PC-9 (cell line): Measurements from ENCODE around the gene CISD3. TPM values are rescaled to one million over a fixed set of nuclear protein-coding genes. Genes with fewer than 3 reads are reported as not detected.

ENCODE experiments used
- BruUV-seq: library from RNA; stranded (reverse); fragments of 400-500 nt; replicated peaks from 2 replicates; lab custom pipeline; 2021; lab: Mats Ljungman, UMichigan
- CTCF ChIA-PET: fragments of 300-600 bp; sonication (Branson Sonifier 250); formaldehyde crosslinking; loops from one replicate; lab custom pipeline; 2022; ENCODE audit warnings: antibody characterized with exemption; lab: Charles Lee
- POLR2A ChIA-PET: fragments of 300-600 bp; sonication (Branson Sonifier 250); formaldehyde crosslinking; loops from one replicate; lab custom pipeline; 2022; ENCODE audit warnings: antibody characterized with exemption; ENCODE audit not compliant: unreplicated experiment; lab: Charles Lee
- DNase-seq, 2 experiments: peaks; one replicate each; pipeline versions ENCODE4 v3.0.0 to v3.0.0-alpha.2; 2015 to 2022; ENCODE audit warnings: mixed read lengths in 1 of 2
- H2AFZ ChIP-seq: fragments of 200-600 bp; sonication (generic); 2 replicates; pipeline ENCODE4 v1.8.1; 2017; ENCODE audit warnings: antibody characterized with exemption
- H3F3A ChIP-seq: fragments of 200-600 bp; sonication (generic); 2 replicates; pipeline ENCODE4 v1.8.1; 2017; ENCODE audit warnings: antibody characterized with exemption, mild to moderate bottlenecking, low read depth; ENCODE audit not compliant: insufficient read depth
- H3K27ac ChIP-seq: fragments of 200-600 bp; sonication (generic); 2 replicates; pipeline ENCODE4 v1.6.1; 2016; ENCODE audit warnings: mixed run types
- H3K27me3 ChIP-seq: fragments of 200-600 bp; sonication (generic); 2 replicates; pipeline ENCODE4 v1.6.1; 2016; ENCODE audit warnings: low read depth, mixed run types; ENCODE audit not compliant: insufficient read depth
- H3K36me3 ChIP-seq: fragments of 200-600 bp; sonication (generic); 2 replicates; pipeline ENCODE4 v1.6.1; 2016; ENCODE audit warnings: low read depth, mixed run types
- H3K4me1 ChIP-seq: fragments of 200-600 bp; sonication (generic); replicated peaks from 2 replicates; pipeline ENCODE4 v1.6.1; 2016; ENCODE audit warnings: mixed run types; ENCODE audit not compliant: insufficient read depth
- H3K4me2 ChIP-seq: fragments of 200-600 bp; sonication (generic); 2 replicates; pipeline ENCODE4 v1.6.1; 2017; ENCODE audit warnings: mixed run types
- H3K4me3 ChIP-seq: fragments of 200-600 bp; sonication (generic); 2 replicates; pipeline ENCODE4 v1.6.1; 2016; ENCODE audit warnings: mixed run types
- H3K79me2 ChIP-seq: fragments of 200-600 bp; sonication (generic); 2 replicates; pipeline ENCODE4 v1.6.1; 2017; ENCODE audit warnings: low read depth, mixed run types
- H3K9me2 ChIP-seq: fragments of 200-600 bp; sonication (generic); 2 replicates; pipeline ENCODE4 v1.8.1; 2017; ENCODE audit warnings: mild to moderate bottlenecking; ENCODE audit not compliant: insufficient read depth
- H3K9me3 ChIP-seq: fragments of 200-600 bp; sonication (generic); 2 replicates; pipeline ENCODE4 v1.8.1; 2016; ENCODE audit warnings: low read depth; ENCODE audit not compliant: insufficient read depth
- H4K20me1 ChIP-seq: fragments of 200-600 bp; sonication (generic); 2 replicates; pipeline ENCODE4 v1.8.1; 2017; ENCODE audit not compliant: insufficient read depth
- EZH2 ChIP-seq: fragments of 200-600 bp; sonication (generic); IDR thresholded peaks from 2 replicates; pipeline ENCODE4 v1.8.0; 2017; ENCODE audit warnings: antibody characterized with exemption, low read depth
- intact Hi-C: fragments of 100-400 bp; cut with micrococcal nuclease; formaldehyde crosslinking; loops from one replicate; pipeline ENCODE4 v1.10.0; 2022; ENCODE audit not compliant: unreplicated experiment
- total RNA-seq: library from RNA; stranded (reverse); gene quantifications from 2 replicates; pipeline ENCODE4 v1.2.3, GENCODE V29; 2021
- TF ChIP-seq, protein P1 (sequence below): fragments of 200-600 bp; sonication (generic); conservative IDR thresholded peaks from 2 replicates; pipeline ENCODE4 v1.6.1; 2017; ENCODE audit warnings: mixed run types, antibody characterized with exemption, mild to moderate bottlenecking, moderate library complexity

The CISD3 gene
- total RNA-seq, 1 experiment from 2014 or later = 36.6 TPM

GRCh38 chr17:38738007-38738662 lies 8.0 kb downstream of the CISD3 start:
- DNase-seq = no peak
- ChIA-PET CTCF (no interaction called here), POLR2A (no interaction called here)
- Histone ChIP-seq H3K4me2 (no peak overlapping the region), H3K36me3 (peaks cover 9% of the 10 kb centered on the region; the same call in 1 of the 2 replicates), H4K20me1 (peaks cover 35% of the 10 kb centered on the region), H3K9me2 (no peaks in the 10 kb centered on the region), H2AFZ (no peak overlapping the region), H3K27ac (no peak overlapping the region), H3K79me2 (peaks cover 20% of the 10 kb centered on the region), H3K4me1 (no peaks in the 10 kb centered on the region), H3K4me3 (no peak overlapping the region), H3F3A (peaks cover 50% of the 10 kb centered on the region), H3K27me3 (no peaks in the 10 kb centered on the region), H3K9me3 (no peaks in the 10 kb centered on the region)
- intact Hi-C loops = no loop called here
- no peak for TF ChIP-seq EZH2
- TF ChIP-seq, protein P1, sequence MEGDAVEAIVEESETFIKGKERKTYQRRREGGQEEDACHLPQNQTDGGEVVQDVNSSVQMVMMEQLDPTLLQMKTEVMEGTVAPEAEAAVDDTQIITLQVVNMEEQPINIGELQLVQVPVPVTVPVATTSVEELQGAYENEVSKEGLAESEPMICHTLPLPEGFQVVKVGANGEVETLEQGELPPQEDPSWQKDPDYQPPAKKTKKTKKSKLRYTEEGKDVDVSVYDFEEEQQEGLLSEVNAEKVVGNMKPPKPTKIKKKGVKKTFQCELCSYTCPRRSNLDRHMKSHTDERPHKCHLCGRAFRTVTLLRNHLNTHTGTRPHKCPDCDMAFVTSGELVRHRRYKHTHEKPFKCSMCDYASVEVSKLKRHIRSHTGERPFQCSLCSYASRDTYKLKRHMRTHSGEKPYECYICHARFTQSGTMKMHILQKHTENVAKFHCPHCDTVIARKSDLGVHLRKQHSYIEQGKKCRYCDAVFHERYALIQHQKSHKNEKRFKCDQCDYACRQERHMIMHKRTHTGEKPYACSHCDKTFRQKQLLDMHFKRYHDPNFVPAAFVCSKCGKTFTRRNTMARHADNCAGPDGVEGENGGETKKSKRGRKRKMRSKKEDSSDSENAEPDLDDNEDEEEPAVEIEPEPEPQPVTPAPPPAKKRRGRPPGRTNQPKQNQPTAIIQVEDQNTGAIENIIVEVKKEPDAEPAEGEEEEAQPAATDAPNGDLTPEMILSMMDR = no peak
- BruUV-seq = no TSS peak

DNA sequence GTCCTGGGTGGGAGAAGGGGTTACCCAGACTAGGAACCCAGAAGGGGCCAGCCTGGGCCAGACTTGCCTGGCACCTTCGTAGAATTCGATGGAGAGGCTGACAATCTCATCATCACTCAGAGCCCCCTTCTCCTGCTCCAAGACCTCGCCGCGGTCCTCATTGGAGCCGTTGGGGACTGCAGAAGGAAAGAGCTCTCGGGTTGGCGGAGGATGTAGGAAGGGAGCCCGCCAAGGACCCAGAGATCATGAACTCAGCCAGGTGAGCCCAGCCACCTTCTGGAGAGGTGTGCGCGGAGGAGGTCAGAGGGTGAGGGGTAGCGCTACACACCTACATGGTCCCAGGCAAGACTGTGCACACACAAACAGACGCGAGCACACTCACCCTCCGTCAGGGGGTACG lies 8.5 kb downstream of the CISD3 start:
- Histone ChIP-seq H3K9me2 (no peaks in the 10 kb centered on the region), H4K20me1 (peaks cover 37% of the 10 kb centered on the region), H3K4me2 (no peak overlapping the region), H3K4me3 (no peak overlapping the region), H3K4me1 (peaks cover 4% of the 10 kb centered on the region), H2AFZ (no peak overlapping the region), H3F3A (peaks cover 48% of the 10 kb centered on the region), H3K79me2 (peaks cover 26% of the 10 kb centered on the region), H3K36me3 (peaks cover 9% of the 10 kb centered on the region; the same call in 1 of the 2 replicates), H3K27me3 (no peaks in the 10 kb centered on the region), H3K27ac (no peak overlapping the region), H3K9me3 (no peaks in the 10 kb centered on the region)
- BruUV-seq = no TSS peak
- TF ChIP-seq EZH2 = no peak
- TF ChIP-seq, protein P1 = no peak
- no peak for DNase-seq
- intact Hi-C loops = no loop called here
- POLR2A ChIA-PET = no interaction called here
- CTCF ChIA-PET = no interaction called here

DNA sequence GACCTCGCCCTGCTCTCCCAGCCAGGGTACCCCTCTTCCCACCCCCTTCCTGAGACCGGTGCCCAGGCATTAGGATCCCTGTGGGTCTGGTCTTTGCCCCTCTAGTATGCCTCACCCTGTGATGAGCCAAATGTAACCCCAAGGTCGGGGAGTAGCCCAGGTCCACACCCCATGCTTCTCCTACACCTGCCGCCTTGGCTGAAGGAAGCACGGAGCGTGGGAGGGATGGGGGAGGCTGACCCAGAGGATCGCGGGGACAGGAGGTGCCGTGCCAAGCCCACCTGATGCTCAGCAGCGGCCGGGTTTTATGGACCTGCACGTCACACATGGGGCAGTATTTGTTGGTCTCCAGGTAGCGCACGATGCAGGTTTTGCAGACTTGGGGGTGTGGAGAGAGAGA lies 9.2 kb downstream of the CISD3 start:
- no peak overlapping the region for H3K27ac ChIP-seq
- BruUV-seq = no TSS peak

More for the DNA sequence above, 9.2 kb downstream of the CISD3 start:
- H3K4me1 ChIP-seq = peaks cover 10% of the 10 kb centered on the region
- no peaks in the 10 kb centered on the region for H3K9me2 ChIP-seq
- no peak overlapping the region for H2AFZ ChIP-seq
- intact Hi-C loops = no loop called here
- no peaks in the 10 kb centered on the region for H3K27me3 ChIP-seq
- TF ChIP-seq EZH2 = no peak
- TF ChIP-seq, protein P1 = no peak
- ChIA-PET CTCF (no interaction called here), POLR2A (no interaction called here)
- H3K4me2 ChIP-seq = no peak overlapping the region
- H3K4me3 ChIP-seq = no peak overlapping the region
- H3K79me2 ChIP-seq = peaks cover 32% of the 10 kb centered on the region
- peaks cover 9% of the 10 kb centered on the region; the same call in 1 of the 2 replicates for H3K36me3 ChIP-seq
- H4K20me1 ChIP-seq = peaks cover 37% of the 10 kb centered on the region
- no peaks in the 10 kb centered on the region for H3K9me3 ChIP-seq
- peaks cover 48% of the 10 kb centered on the region for H3F3A ChIP-seq
- no peak for DNase-seq
